Activated CD4-positive, CD25-positive, alpha-beta regulatory T cell treated with anti-CD3 and anti-CD28 coated beads, Interleukin-2, amount 50 U/mL, for 72 hours (primary cell): ENCODE measurements around the gene SMARCD3.

Experiments used
- DNase-seq: peaks from one replicate; pipeline ENCODE4 v3.0.0; 2021

Gene SMARCD3

DNA sequence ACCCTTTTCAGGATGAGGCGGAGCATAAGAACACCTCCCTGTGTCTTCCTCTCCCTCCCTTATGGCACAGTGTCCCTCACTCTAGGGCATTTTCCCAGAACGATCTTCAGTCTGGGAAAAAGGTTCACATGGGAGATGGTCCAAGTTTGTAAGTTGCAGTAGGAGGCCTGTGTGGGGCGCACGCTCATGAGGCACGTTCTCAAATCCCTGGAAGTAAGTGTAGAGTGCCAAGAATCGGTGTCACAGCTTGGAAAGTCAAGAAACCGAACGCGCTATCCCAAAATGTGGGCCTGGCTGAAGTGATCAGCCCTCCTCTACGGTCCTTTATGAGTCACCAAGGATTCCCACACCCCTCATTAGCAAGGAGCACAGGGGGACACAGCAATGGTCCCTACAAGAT is 23.9 kb upstream of the SMARCD3 start:
- DNase-seq: no peak

DNA sequence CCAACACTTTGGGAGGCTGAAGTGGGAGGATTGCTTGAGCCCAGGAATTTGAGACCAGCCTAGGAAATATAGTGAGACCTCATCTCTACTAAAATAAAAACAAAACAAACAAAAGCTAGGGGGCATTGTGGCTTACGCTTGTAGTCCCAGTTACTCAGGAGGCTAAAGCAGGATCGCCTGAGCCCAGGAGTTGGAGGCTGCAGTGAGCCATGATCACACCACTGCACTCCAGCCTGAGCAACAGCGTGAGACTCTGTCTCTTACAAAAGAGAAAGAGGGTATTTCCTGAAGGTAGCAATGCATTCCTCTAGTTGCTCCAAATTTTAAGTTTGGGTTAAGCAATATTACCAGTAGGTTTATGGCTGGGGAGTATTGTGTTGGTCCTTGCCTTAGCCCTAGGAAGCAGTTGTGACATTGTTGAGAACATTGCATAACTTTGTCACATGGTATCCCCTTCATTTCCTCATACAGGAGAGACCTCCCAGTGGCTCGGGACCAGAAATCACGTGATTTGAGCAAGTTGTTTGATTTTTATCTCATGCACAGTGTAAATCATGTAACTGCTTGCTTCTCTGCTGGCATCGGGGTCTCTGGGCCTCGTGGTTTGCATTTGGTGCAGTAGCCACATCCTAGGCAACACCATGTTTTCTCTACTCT is 23.3 kb upstream of the SMARCD3 start:
- DNase-seq: no peak

DNA sequence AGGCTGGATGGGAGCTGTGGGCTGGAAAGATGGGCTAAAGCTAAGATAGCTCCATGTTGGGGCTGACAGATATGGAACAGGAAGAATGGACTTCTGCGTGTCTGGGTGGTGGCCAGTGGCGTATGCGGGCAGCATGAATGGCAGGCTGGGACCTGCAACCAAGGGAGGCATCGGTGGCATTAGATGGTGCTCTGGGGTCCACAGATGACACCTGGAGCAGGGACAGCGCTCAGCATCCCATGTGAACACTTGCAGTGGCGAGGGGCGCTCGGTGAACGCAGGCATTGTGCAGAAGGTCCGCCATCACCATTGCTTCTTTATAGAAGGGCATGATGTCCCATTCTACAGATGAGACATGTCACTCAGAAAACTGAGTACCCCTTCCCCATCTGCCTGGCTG is 21.0 kb upstream of the SMARCD3 start:
- DNase-seq: no peak

DNA sequence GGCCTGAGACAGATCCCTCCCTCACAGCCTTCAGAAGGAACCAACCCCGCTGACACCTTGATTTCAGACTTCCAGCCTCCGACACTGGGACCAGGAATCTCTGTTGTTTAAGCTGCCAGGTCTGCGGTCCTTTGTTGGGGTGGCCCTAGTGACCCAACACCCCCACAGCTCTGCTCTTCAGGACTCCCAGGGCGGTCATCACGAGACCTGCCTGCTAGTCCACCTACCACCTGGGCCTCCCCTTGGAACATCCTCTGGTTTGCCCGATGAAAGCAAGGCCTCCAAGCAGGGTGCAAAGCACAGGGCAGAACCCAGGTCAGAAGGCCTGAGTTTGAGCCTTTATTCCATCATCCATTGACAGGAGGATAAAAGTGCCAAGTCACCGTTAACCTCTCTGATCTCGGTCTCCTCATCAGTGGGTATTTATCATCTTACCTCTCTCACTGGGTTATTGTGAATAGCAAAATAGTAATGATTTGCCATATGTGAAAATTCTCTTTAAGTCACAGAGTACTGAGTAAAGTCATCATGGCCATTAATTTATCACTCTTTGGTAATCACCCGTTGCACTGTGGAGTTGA is 16.9 kb upstream of the SMARCD3 start:
- no peak for DNase-seq

DNA sequence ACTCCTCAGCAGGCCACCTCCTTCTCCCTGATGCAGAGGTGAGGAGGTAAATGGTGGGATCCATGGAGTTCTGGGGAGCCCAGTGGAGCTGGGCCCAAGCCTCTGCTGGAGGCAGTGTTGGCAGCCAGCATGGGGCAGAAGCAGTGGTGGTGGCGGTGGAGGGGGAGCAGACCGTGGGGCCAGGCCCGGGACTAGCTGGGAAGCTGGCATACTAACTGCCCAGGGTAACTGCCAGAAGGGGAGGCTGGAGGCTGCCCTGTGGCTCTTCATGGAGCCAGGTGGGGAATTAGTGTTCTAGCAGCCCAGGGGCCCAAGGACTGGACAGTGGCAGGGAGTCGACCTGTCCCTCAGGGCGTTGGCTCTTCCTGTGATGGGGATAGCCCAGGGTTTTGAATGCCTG is 16.1 kb upstream of the SMARCD3 start:
- DNase-seq: no peak

DNA sequence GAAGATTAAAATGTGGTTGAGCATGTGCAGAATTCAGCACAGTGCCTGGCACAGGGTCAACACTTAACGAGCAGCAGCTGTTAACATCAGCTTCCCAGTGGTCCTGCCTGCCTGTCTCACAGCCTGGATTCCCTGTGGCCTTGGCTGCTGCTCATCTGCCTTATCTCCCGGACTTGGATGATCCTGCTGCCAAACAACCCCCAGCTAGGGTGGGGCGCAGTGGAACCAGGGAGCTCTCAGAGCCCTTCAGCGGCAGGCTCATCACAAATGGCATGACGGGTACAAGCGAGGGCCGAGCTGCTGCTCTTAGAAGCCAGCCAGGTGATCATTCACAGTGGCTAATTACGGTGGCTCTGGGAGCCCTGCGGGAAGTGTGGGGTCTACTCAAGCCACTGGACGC is 13.0 kb upstream of the SMARCD3 start:
- DNase-seq: no peak

DNA sequence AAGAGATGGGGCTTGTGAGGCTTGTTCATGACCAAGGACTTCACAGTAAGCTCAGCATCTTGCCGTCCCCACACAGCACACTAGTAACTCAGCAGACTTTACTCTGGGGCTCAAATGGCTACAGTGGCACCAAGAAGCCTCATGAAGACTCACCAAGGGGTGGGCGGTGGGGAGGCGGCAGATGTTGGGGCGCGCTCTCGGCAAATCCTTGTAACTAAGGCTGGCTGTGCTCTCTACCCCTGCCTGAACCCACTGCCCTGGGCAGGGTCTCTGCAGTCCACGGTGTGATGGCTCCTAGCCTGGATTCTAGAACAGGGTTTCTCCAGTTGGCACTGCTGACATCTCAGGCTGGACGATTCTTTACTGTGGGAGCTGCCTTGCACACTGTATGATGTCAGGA is 12.4 kb upstream of the SMARCD3 start:
- DNase-seq: no peak

DNA sequence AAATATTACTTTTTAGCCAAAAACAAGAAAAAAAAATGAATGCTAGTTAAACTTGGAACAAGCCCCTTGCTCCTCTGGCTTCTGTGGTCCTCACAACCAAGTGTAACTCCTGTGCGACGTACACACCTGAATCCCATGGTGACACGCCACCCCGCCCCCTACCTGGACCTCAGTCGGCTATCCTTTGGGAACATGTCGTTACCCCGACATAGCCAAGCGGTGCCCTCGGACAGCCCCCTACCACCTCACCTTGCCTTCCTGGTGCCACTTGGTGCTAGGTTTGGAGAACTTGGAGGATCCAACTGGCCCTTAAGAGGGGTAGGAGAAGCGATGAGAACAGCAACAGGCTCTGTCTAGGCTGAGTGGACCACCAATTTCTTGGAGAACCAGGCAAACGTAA is 12.0 kb upstream of the SMARCD3 start:
- DNase-seq: no peak

DNA sequence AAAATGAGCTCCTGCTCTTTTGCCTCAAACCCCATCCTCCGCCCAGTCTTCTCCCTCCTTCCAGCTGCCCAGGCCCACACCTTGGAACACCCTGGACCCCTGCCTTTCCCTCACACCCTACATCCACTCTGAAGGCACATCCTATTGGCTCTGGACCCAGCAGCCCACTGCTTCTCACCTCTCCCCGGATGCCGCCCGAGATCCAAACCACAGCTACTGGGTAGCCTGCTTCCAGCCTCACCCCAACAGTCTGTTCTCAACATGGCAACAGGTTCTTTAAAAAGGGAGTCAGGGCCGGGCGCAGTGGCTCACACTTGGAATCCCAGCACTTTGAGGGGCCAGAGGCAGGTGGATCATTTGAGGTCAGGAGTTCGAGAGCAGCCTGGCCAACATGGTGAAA is 9.5 kb upstream of the SMARCD3 start:
- DNase-seq: no peak

DNA sequence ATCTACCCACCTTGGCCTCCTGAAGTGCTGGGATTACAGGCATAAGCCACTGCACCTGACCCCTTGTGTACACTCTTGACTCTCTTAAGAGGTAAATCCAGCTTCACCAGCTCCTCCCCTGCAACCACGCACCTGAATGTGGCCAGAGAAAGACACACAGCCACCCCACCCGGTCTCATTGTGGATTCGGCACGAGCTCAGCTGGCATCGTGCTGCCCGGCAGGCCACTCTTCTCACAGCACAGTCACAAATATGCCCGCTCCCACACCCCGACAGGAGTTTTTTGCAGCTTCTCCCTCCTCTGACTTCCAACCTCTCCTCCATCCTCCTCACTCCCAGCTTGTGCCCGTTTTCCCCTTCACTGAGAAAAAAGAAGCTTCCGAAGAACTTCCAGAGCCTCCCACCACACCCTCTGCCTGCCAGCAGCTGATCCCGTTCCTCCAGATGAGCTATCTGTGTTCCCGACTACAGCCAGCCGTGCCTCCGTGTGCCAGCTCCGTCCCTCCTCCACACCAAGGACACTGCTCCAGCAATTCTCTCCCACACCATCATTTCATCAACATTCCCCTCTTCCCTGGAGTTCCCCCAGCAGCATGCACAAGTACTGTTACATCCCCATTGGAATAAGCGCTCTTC is 8.0 kb upstream of the SMARCD3 start:
- DNase-seq: no peak

DNA sequence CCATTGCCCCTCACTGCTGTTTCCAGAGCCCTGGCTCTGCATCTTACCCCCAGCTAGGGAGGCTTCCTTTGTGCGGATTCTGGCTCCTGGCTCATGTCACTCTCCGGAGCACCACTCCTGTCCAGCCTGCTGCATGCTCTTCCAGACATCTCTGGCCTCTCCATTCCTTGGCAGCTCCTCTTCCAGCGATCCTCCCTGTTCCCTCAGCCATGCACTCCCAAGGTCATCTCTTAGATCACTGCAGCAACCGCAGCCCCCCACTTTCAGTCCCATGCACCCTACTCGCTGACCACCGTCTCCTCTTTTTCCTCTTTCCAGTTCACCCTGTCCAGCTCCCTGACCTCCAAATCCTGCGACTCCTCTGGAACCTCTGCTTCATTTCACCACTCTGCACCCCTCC is 6.9 kb upstream of the SMARCD3 start:
- DNase-seq: no peak

DNA sequence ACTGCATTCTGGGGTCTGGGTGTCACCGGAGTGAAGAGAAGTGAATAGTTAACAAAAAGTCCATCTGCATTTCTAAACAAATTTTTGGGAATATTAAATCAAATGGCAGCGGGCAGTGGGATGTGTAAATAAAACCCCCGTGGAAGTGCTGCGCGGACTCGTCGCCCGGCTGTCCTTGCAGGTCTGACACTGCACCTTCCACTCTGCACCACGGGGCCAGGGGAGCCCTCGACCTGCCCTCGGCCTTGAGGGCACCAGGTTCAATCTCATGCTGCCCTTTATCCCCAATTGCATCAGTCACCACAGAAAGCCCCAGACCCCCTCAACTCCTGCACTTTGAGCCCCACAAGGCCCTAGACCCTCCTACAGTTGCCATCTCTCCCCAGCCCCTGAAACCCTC is 6.4 kb upstream of the SMARCD3 start:
- DNase-seq: no peak

DNA sequence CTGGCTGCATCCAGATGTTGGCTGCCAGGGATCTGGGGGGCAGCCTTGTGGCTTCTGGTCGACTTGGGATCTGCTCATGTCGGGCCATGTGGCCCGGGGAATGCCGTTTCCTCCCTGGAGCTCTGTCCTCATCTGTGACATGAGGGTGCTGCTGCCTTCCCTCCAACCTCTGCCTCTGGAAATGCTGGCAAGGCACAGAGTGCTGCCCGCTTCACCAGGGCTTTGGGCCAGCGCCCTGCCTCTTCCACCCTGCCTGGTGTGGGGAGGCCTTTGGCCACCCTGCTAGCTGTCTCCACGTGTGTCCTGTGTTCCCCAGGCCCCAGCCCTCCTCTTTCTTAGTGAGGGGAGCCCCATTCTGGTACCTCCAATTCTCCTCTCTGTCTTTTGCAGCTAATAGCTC is 5.8 kb upstream of the SMARCD3 start:
- no peak for DNase-seq

DNA sequence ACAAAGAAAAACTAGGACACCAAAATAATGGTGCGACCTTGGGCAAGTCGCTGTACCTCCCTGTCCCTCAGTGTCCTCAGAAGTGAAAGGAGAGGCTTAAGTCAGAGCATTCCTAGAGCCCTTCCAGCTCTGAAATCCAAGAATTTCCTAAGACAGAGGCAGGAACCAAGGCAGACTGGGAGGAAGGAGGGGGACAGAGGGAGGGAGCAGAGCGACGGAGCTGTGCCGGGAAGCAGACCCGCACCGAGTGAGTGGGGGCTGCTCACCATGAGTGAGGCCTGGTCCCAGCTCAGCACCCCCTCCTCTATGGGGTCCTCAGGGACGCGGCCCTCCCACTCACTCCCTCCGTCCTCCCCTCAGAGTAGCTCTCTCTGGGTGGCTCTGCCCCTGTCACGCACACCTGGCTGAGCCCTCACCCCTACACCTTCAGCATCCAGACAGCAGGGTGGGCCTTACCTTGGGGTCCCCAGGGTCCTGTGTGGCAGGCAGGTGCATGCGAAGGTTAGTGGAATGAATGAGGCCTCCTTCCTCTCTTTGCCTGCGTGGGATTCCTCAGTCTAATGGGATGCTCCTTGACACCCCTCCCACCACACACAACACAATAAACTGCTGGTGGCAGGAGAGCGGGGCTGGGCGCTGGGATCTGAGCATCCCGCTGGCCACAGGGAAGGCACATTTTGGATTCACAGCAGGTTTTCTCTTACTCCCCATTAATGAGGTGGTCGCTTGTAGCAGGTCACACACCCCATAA is 4.6 kb upstream of the SMARCD3 start:
- no peak for DNase-seq

DNA sequence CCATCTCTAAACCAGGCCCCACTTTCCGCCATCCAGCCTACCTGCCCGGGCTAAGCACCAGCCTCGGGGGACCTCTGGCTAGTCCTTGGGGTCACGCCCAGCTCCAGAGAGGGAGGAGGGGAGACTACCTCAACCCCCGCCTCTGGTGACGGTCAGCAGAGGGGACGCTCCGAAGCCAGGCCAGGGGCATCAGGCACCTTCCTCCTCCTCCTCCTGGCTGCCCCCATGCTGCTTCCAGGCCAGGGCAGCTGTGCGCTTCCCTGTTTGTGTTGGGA is 4.0 kb upstream of the SMARCD3 start:
- DNase-seq: no peak

DNA sequence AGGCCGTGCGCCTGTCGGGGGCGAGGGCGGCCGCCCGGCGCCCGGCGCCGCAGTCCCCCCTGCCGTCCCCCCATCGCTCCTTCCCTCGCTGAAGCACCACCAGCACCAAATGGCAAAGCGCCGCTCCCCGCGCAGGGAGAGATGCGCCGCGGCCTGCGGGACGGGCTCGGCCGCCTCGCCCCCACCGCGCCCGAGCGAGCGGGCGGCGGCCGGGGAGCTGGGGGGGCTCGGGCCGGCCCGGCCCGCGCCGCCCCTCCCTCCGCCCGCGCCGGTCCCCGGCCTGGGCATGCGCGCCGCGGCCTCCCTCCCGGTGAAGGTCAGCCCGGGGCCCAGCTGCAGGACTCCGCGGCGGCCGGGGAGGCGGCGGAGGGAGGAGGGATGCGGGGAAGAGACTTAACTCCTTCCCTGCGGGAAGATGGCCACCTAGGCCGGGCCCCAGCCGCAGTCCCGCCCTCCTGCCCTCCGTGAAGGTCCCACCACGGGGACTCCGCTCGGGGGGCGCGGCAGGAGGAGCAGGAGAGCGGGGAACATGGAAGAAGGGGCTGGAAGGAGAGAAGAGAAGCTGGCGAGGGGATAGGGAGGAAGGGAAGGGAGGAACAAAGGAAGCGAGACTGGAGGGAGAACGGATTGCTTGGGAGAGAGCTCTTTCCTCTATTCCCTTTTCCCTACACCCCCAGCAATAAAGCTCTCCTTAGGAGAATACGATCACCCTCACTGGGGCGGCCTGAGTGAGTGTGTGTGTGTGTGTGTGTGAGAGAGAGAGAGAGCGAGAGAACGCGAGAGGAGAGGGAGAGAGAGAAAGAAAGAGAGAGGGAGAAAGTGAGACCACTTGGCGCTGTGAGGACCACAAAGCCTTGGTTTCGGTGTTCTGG is 3.4 kb upstream of the SMARCD3 start:
- no peak for DNase-seq

DNA sequence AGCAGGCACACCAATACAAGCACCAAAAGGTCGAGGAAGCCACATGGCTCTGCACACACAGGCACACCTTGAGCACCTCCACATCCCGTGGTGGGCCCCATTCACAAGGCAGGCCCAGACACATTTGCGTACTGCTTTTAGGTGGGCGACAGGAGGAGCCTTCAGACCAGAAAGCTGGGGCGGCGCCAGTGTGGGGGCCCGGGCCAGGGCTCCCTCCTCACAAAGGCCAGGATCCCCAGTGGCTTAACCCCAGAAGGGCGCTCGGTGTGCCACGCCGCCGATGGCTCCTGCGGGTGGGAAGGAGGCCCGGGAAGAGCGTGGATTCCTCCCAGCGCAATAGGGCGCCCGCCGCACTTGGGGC is 2.8 kb upstream of the SMARCD3 start:
- DNase-seq: no peak

DNA sequence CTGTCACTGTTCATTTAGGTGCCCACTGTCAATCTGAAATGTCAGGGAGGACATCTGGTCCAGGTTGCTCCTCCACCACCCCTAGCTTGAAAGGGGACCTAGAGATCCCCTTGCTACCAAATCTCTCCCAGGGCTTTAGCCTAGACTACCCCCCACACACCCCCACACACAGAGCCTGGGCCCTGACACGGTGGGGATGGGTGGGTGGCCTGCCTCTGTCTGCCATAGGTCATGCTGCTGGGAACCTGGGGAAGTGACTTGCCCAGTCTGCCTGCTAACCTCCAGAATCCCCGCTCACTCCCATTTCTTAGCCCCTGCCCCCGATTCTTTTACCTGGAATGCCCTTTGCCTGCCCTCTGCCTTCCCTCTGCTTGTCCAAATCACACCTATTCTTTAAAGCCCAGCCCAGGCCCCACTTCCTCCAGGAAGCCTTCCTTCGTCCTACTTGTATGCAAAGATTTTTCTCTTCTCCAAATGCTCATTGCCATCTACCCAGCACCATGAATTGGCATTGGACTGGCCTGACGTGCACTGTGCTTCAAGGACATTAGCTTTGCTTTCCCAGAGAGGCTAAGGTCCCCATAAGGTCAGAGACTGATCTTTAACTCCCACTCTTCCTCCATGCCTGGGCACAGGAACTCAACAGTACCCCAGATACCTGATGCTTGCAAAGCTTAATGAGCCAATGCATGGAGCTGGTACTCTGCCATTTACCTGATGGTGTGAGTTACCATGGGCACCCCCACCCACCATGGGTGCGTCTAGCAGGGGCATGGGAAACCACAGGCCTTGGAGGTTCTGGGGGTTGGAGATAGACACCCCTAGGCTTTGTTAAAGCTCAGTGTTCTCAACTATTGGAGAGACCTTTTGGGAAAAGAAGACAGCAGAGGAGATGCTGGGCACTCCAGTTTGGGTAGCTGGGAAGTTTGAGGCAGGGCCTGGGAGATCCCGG is 2.0 kb upstream of the SMARCD3 start:
- no peak for DNase-seq

DNA sequence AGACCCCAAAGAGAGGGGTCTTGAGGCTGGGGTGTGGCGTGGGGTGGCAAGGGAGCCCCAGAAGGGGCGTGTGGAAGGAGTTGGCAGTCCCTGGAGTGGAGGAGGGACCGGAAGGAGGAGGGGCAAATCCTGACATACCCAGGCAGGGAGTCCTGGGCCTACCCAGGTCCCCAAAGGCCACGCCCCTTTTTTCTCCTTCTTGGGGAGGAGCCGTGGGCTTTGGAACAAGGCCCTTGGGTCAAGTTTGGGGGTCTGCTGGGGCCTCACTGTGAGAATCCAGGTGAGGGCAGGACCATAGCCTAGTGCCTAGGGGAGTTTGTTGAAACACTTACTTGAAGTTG is 1.2 kb upstream of the SMARCD3 start:
- no peak for DNase-seq

DNA sequence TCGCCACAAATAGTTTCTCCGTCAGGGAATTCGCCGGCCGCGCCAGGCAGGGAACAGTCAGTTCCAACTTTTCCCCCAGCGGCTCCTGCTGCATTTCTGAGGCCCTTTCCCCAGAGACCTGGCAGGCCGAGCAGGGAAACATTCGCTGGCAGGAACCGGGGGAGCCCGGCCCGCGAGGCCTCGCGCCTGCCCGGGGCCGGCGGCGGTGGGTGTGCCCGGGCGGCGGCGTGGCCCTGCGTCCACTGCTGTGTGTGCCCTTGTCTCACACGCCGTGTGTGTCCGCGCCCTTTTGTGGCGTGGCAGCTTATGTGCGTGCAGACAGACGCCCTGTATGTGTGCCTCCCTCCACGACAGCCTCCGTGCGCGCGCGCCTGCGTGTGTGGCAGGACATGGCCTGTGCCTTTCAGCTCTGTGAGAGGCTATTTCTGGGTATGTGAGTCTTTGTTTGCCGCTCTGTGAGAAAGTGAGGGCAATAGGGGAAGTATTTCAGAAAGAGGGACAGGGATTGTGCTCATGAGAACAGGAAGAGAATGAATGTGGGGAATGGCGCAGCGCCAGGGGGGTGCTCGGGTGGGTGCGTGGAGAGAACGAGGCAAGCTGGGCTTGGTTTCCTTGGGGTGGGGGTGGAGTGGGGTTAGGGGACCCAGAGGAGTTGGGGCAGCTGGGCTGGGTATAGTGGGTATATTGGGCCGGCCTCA is 689 bp upstream of the SMARCD3 start:
- DNase-seq: no peak

DNA sequence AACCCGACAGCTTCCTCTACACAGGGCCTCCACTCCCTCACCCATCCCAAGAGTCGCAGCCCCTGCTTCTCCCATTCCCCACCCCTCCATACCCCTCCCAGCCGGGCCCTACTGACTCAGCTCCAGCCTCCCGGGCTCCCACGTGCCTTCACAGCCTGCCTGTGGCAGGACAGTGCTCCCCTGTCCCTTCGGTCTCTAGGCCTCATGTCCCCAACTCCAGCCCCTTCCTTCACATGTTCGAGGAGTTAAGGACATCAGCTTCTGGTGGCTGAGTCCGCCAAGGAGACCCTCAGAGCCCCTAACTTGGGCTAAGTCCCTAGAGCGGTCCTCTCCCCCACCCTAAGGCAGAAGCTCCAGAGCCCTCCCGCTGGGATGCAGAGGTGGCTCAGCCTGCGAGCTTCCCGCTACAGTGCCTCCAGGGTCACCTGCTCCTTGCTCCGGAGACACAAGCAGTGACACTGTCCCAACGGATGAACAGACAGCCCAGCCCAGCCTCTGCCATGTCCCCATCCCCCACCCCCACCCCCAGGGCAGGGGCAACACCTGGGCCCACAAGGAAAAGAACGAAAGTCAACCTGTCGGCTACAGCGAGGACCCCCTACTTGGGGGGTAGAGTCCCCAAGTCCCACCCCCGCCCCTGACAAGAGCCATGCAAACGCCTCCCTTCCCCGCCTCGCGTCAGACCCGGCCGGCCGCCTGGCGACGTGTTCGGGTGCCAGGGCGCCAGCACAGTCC is 716 bp downstream of the SMARCD3 start:
- no peak for DNase-seq
